Measurements from ENCODE around the gene KCNQ1. TPM values are rescaled to one million over a fixed set of nuclear protein-coding genes. Genes with fewer than 3 reads are reported as not detected.

Gene KCNQ1
- total RNA-seq, 2 experiments from 2014 or later, result 10.7 to 10.8 TPM

DNA sequence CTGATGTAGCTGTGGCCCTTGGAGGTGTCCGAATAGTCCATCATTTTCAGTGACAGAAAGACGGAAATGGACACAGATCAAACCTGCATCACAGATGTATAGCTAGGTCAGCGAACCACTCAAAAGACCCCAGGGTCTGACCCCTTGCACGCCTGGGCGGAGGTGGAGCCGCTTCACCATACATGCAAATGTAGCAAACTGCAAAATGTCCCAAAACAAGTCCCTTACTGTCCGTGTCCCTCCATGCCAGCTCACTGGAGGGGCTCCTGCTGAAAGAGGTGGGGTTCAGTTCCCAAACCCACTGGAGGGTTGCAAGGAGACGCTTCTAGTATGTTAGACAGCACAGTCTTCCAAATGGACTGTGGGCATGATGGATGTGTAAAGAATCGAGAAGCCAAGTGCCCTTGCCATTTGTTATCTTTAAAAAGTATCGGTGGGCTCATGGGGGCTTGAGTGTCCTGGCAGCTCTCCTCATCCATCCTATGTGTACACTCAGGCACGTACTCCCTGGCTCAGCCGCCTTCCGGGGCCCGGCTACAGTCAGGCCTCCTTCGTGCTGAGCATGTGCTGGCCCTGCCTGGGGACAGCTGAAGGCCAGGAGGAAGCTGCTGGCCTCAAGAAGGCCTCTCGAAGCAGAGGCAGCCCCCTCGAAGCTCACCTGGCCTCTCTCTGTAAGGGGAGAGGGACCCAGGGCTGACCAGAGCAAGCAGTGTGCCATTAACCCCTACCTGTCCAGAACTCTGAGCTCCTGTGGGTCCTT, 275.2 kb downstream of the KCNQ1 start:
- no peak for DNase-seq
- CTCF ChIA-PET, result no interaction called here
- Mint-ChIP-seq H3K4me1 (ENCODE audit: low read depth) (no peaks in the 10 kb centered on the region), H3K36me3 (no peaks in the 10 kb centered on the region), H3K4me3 (no peak overlapping the region), H3K27ac (no peak overlapping the region), H3K9me3 (no peaks in the 10 kb centered on the region), H3K27me3 (no peaks in the 10 kb centered on the region)
- POLR2A ChIA-PET, result no interaction called here
- intact Hi-C loops (cut with micrococcal nuclease), result no loop called here

- no peak overlapping the region for H3K27ac Mint-ChIP-seq
- intact Hi-C loops (cut with micrococcal nuclease), result no loop called here
- ChIA-PET POLR2A (no interaction called here), CTCF (interaction anchor here (1.3 kb wide), 1 partner anchor 170 kb away, joined by 4 read pairs; no protein-coding TSS in a partner anchor)
- H3K4me3 Mint-ChIP-seq, result no peak overlapping the region
- no peaks in the 10 kb centered on the region for H3K36me3 Mint-ChIP-seq
- no peaks in the 10 kb centered on the region for H3K4me1 Mint-ChIP-seq (ENCODE audit: low read depth)
- H3K9me3 Mint-ChIP-seq, result no peaks in the 10 kb centered on the region
- no peaks in the 10 kb centered on the region for H3K27me3 Mint-ChIP-seq
- DNase-seq, result no peak
These were observed 276.6 kb downstream of the KCNQ1 start for GRCh38 chr11:2721210-2721916.

DNA sequence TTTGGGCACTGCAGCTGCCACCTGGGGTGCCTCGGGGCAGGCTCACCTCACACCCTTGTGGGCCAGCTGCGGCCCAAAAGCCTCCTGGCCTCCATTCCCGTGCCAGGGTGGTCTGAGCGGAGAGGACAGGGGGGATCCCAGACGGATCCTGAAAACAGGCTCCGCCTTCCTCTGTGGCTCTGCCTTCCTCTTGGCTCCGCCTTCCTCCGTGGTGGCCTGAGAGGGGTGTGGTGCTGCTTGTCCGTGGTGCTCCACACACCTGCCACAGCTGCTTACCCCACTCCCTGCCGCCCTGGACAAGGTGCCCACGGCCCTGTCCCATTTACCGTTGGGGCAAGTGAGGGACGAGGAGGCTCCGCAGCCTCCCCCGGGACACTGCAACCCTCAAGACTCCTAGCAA, 278.1 kb downstream of the KCNQ1 start:
- ChIA-PET POLR2A (no interaction called here), CTCF (no interaction called here)
- Mint-ChIP-seq H3K36me3 (no peaks in the 10 kb centered on the region), H3K4me1 (ENCODE audit: low read depth) (no peaks in the 10 kb centered on the region), H3K27me3 (no peaks in the 10 kb centered on the region), H3K4me3 (no peak overlapping the region), H3K27ac (no peak overlapping the region), H3K9me3 (no peaks in the 10 kb centered on the region)
- DNase-seq, result no peak
- intact Hi-C loops (cut with micrococcal nuclease), result no loop called here

- Mint-ChIP-seq H3K27me3 (no peaks in the 10 kb centered on the region), H3K36me3 (no peaks in the 10 kb centered on the region), H3K9me3 (no peaks in the 10 kb centered on the region), H3K27ac (no peak overlapping the region), H3K4me3 (no peak overlapping the region), H3K4me1 (ENCODE audit: low read depth) (no peaks in the 10 kb centered on the region)
- ChIA-PET POLR2A (no interaction called here), CTCF (no interaction called here)
- intact Hi-C loops (cut with micrococcal nuclease), result no loop called here
- DNase-seq, result no peak
These were observed 279.3 kb downstream of the KCNQ1 start for GRCh38 chr11:2724104-2724503.

GRCh38 chr11:2724653-2725367, 280.0 kb downstream of the KCNQ1 start:
- no peak overlapping the region for H3K27ac Mint-ChIP-seq
- no peaks in the 10 kb centered on the region for H3K27me3 Mint-ChIP-seq
- no peaks in the 10 kb centered on the region for H3K4me1 Mint-ChIP-seq (ENCODE audit: low read depth)
- ChIA-PET POLR2A (no interaction called here), CTCF (no interaction called here)
- no peak overlapping the region for H3K4me3 Mint-ChIP-seq
- intact Hi-C loops (cut with micrococcal nuclease), result no loop called here
- no peak for DNase-seq
- no peaks in the 10 kb centered on the region for H3K9me3 Mint-ChIP-seq
- H3K36me3 Mint-ChIP-seq, result no peaks in the 10 kb centered on the region

GRCh38 chr11:2725368-2726300, 280.8 kb downstream of the KCNQ1 start:
- ChIA-PET CTCF (no interaction called here), POLR2A (no interaction called here)
- no peaks in the 10 kb centered on the region for H3K27me3 Mint-ChIP-seq
- intact Hi-C loops (cut with micrococcal nuclease), result no loop called here
- no peak for DNase-seq
- H3K4me3 Mint-ChIP-seq, result no peak overlapping the region
- no peaks in the 10 kb centered on the region for H3K36me3 Mint-ChIP-seq
- no peak overlapping the region for H3K27ac Mint-ChIP-seq
- H3K9me3 Mint-ChIP-seq, result no peaks in the 10 kb centered on the region
- no peaks in the 10 kb centered on the region for H3K4me1 Mint-ChIP-seq (ENCODE audit: low read depth)

- H3K4me1 Mint-ChIP-seq (ENCODE audit: low read depth), result no peaks in the 10 kb centered on the region
- H3K9me3 Mint-ChIP-seq, result no peaks in the 10 kb centered on the region
- no peaks in the 10 kb centered on the region for H3K27me3 Mint-ChIP-seq
- H3K36me3 Mint-ChIP-seq, result no peaks in the 10 kb centered on the region
- ChIA-PET POLR2A (no interaction called here), CTCF (no interaction called here)
- intact Hi-C loops (cut with micrococcal nuclease), result no loop called here
- no peak overlapping the region for H3K27ac Mint-ChIP-seq
- H3K4me3 Mint-ChIP-seq, result no peak overlapping the region
- DNase-seq, result no peak
These were observed 282.2 kb downstream of the KCNQ1 start for GRCh38 chr11:2726964-2727363.

- H3K27ac Mint-ChIP-seq, result no peak overlapping the region
- no peak overlapping the region for H3K4me3 Mint-ChIP-seq
- intact Hi-C loops (cut with micrococcal nuclease), result no loop called here
- H3K9me3 Mint-ChIP-seq, result no peaks in the 10 kb centered on the region
- H3K36me3 Mint-ChIP-seq, result no peaks in the 10 kb centered on the region
- ChIA-PET CTCF (no interaction called here), POLR2A (no interaction called here)
- no peak for DNase-seq
- H3K27me3 Mint-ChIP-seq, result no peaks in the 10 kb centered on the region
- no peaks in the 10 kb centered on the region for H3K4me1 Mint-ChIP-seq (ENCODE audit: low read depth)
These were observed 283.4 kb downstream of the KCNQ1 start for GRCh38 chr11:2728128-2728662.

GRCh38 chr11:2728663-2729332, 284.0 kb downstream of the KCNQ1 start:
- DNase-seq, result no peak
- Mint-ChIP-seq H3K4me3 (no peak overlapping the region), H3K27ac (no peak overlapping the region), H3K4me1 (ENCODE audit: low read depth) (no peaks in the 10 kb centered on the region), H3K36me3 (no peaks in the 10 kb centered on the region), H3K9me3 (no peaks in the 10 kb centered on the region), H3K27me3 (no peaks in the 10 kb centered on the region)
- POLR2A ChIA-PET, result no interaction called here
- intact Hi-C loops (cut with micrococcal nuclease), result no loop called here
- CTCF ChIA-PET, result no interaction called here

- no peak for DNase-seq
- no peak overlapping the region for H3K4me3 Mint-ChIP-seq
- H3K27me3 Mint-ChIP-seq, result no peaks in the 10 kb centered on the region
- H3K9me3 Mint-ChIP-seq, result no peaks in the 10 kb centered on the region
- no peak overlapping the region for H3K27ac Mint-ChIP-seq
- no peaks in the 10 kb centered on the region for H3K36me3 Mint-ChIP-seq
- intact Hi-C loops (cut with micrococcal nuclease), result no loop called here
- ChIA-PET CTCF (no interaction called here), POLR2A (no interaction called here)
- no peaks in the 10 kb centered on the region for H3K4me1 Mint-ChIP-seq (ENCODE audit: low read depth)
These were observed 285.0 kb downstream of the KCNQ1 start for GRCh38 chr11:2729841-2730240.

GRCh38 chr11:2730272-2731129, 285.7 kb downstream of the KCNQ1 start:
- Mint-ChIP-seq H3K4me3 (no peak overlapping the region), H3K27me3 (no peaks in the 10 kb centered on the region), H3K27ac (no peak overlapping the region), H3K36me3 (no peaks in the 10 kb centered on the region), H3K4me1 (ENCODE audit: low read depth) (no peaks in the 10 kb centered on the region), H3K9me3 (no peaks in the 10 kb centered on the region)
- intact Hi-C loops (cut with micrococcal nuclease), result no loop called here
- POLR2A ChIA-PET, result no interaction called here
- CTCF ChIA-PET, result no interaction called here
- DNase-seq, result no peak

Measured in activated CD4-positive, alpha-beta memory T cell treated with anti-CD3 and anti-CD28 coated beads for 36 hours (primary cell).